Parathyroid adenoma (tissue), 2 donors: ENCODE measurements around the gene SLC11A1.

ENCODE experiments used
- H2AFZ ChIP-seq: fragments of 300-600 bp; sonication (generic); one replicate; pipeline ENCODE4 v1.7.0; 2017; ENCODE audit warnings: antibody characterized with exemption, mild to moderate bottlenecking
- H3K27ac ChIP-seq: fragments of 300-600 bp; sonication (generic); one replicate; pipeline ENCODE4 v1.7.0; 2017
- H3K27me3 ChIP-seq: fragments of 300-600 bp; sonication (generic); one replicate; pipeline ENCODE4 v1.7.0; 2017; ENCODE audit warnings: low read length; ENCODE audit not compliant: control insufficient read depth, insufficient read depth
- H3K36me3 ChIP-seq: fragments of 300-600 bp; sonication (generic); one replicate; pipeline ENCODE4 v1.7.0; 2017; ENCODE audit warnings: low read length; ENCODE audit not compliant: control insufficient read depth, insufficient read depth
- H3K4me1 ChIP-seq: fragments of 300-600 bp; sonication (generic); one replicate; pipeline ENCODE4 v1.7.0; 2017; ENCODE audit warnings: control low read depth
- H3K4me2 ChIP-seq: fragments of 300-600 bp; sonication (generic); one replicate; pipeline ENCODE4 v1.7.0; 2017; ENCODE audit warnings: low read length
- H3K4me3 ChIP-seq: fragments of 300-600 bp; sonication (generic); one replicate; pipeline ENCODE4 v1.7.0; 2017; ENCODE audit warnings: low read depth, low read length
- H3K79me2 ChIP-seq: fragments of 300-600 bp; sonication (generic); one replicate; pipeline ENCODE4 v1.7.0; 2017; ENCODE audit warnings: control low read depth
- H3K9ac ChIP-seq: fragments of 300-600 bp; sonication (generic); one replicate; pipeline ENCODE4 v1.7.0; 2017; ENCODE audit warnings: mild to moderate bottlenecking
- H3K9me3 ChIP-seq: fragments of 300-600 bp; sonication (generic); one replicate; pipeline ENCODE4 v1.7.0; 2017; ENCODE audit warnings: low read length; ENCODE audit not compliant: control insufficient read depth
- CTCF ChIP-seq: fragments of 300-600 bp; sonication (generic); IDR thresholded peaks from one replicate; pipeline ENCODE4 v1.7.0; 2017; ENCODE audit warnings: antibody characterized with exemption, mild to moderate bottlenecking
- donor health status: primary hyperparathyroidism.

Gene SLC11A1, protein sequence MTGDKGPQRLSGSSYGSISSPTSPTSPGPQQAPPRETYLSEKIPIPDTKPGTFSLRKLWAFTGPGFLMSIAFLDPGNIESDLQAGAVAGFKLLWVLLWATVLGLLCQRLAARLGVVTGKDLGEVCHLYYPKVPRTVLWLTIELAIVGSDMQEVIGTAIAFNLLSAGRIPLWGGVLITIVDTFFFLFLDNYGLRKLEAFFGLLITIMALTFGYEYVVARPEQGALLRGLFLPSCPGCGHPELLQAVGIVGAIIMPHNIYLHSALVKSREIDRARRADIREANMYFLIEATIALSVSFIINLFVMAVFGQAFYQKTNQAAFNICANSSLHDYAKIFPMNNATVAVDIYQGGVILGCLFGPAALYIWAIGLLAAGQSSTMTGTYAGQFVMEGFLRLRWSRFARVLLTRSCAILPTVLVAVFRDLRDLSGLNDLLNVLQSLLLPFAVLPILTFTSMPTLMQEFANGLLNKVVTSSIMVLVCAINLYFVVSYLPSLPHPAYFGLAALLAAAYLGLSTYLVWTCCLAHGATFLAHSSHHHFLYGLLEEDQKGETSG

DNA sequence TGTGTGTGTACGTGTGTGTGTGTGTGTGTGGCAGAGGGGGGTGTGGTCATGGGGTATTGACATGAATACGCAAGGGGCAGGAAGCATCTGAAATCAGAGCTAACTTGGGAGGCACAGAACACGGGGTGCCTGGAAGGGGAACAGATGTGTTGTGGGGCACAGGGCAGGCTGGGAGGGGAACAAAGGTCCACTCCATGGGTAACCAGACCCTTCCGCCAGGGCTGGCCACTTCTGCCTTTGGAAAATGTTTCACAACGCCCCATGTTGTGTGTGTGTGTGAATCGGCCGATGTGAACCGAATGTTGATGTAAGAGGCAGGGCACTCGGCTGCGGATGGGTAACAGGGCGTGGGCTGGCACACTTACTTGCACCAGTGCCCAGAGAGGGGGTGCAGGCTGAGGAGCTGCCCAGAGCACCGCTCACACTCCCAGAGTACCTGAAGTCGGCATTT lies at the start of gene SLC11A1:
TSS of gene SLC11A1 (plus strand) at position 358 of the 451 bp plus-strand sequence. CDS start 96 bp downstream, outside the sequence.
- H3K27ac ChIP-seq, result no peak within 1 kb of the TSS
- no peaks in the 10 kb centered on the region for H3K4me1 ChIP-seq
- no peaks in the 10 kb centered on the region for H3K9me3 ChIP-seq
- H3K27me3 ChIP-seq, result no peaks in the 10 kb centered on the region
- TF ChIP-seq CTCF, result no peak
- no peak within 1 kb of the TSS for H3K4me3 ChIP-seq
- H3K4me2 ChIP-seq, result no peak within 1 kb of the TSS
- H3K79me2 ChIP-seq, result no peaks in the 10 kb centered on the region
- no peak within 1 kb of the TSS for H2AFZ ChIP-seq
- H3K9ac ChIP-seq, result no peak within 1 kb of the TSS
- H3K36me3 ChIP-seq, result no peaks in the 10 kb centered on the region

- H3K4me2 ChIP-seq, result no peak overlapping the region
- no peak overlapping the region for H3K4me3 ChIP-seq
- H3K27ac ChIP-seq, result no peak overlapping the region
- no peaks in the 10 kb centered on the region for H3K36me3 ChIP-seq
- no peak overlapping the region for H3K9ac ChIP-seq
- H2AFZ ChIP-seq, result no peak overlapping the region
- no peak for TF ChIP-seq CTCF
- H3K9me3 ChIP-seq, result no peaks in the 10 kb centered on the region
- no peaks in the 10 kb centered on the region for H3K4me1 ChIP-seq
- peaks cover 2% of the 10 kb centered on the region for H3K79me2 ChIP-seq
- no peaks in the 10 kb centered on the region for H3K27me3 ChIP-seq
Observed at GRCh38 chr2:218332288-218332687, 49.8 kb upstream of the SLC11A1 start.

DNA sequence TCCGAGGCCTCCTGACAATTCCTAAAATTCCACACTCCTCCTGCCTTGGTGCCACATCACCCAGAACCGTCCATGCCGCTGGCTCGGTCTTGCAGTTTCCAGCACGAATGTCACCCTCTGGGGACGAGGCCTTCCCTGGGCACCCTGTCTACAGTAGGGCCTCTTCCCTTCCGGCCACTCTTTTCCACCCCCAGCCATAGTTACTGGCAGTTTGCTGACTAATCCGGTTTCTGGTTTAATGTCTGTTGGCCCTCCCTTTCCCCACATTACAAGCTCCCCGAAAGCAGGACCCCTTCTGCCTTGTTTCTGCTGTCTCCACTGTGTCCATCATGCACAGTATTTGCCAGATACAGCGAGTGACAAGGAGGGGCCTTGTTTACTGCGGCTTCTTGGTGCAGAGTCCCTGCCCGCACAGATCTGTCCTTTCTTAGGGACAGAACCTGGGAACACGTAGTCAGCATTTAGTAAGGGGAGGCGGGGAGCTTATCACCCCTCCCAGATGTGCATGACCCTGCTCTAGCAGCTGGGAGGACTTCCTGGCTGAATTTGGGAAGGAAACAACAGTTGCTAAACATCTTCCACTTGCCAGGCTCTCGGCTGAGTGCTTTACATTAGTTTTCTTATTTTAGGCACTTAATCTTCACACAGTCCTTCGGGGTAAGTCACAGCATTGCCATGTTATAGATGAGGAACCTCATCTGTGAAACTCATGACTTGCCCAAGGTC lies 49.0 kb upstream of the SLC11A1 start:
- Histone ChIP-seq H3K4me2 (no peak overlapping the region), H2AFZ (no peak overlapping the region), H3K27me3 (no peaks in the 10 kb centered on the region), H3K9me3 (no peaks in the 10 kb centered on the region), H3K36me3 (no peaks in the 10 kb centered on the region), H3K4me3 (no peak overlapping the region), H3K9ac (no peak overlapping the region), H3K27ac (no peak overlapping the region), H3K79me2 (peaks cover 2% of the 10 kb centered on the region), H3K4me1 (no peaks in the 10 kb centered on the region)
- TF ChIP-seq CTCF, result no peak

DNA sequence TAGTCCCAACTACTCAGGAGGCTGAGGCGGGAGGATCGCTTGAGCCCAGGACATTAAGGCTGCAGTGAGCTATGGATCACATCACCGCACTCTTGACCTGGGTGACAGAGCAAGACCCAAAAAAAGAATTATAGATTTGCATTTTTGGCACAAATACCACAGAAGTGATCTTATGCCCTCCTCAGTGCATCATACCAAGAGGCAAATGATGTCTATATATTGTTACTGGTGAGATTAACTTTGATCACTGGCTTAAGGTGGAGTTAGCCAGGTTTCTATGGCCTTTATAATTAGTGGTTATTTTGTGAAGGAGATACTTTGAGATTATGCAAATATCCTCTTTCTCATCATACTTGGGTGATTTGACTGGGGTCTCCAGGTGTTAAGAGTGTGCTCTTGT lies 47.5 kb upstream of the SLC11A1 start:
- no peak overlapping the region for H3K4me2 ChIP-seq
- no peaks in the 10 kb centered on the region for H3K27me3 ChIP-seq
- no peaks in the 10 kb centered on the region for H3K36me3 ChIP-seq
- no peak overlapping the region for H3K4me3 ChIP-seq
- no peak for TF ChIP-seq CTCF
- no peaks in the 10 kb centered on the region for H3K4me1 ChIP-seq
- no peak overlapping the region for H3K27ac ChIP-seq
- peaks cover 2% of the 10 kb centered on the region for H3K79me2 ChIP-seq
- no peaks in the 10 kb centered on the region for H3K9me3 ChIP-seq
- no peak overlapping the region for H3K9ac ChIP-seq
- H2AFZ ChIP-seq, result no peak overlapping the region
